HCT116 (cell line): ENCODE data around the gene HBP1. TPM values are rescaled to one million over a fixed set of nuclear protein-coding genes. Genes with fewer than 3 reads are reported as not detected.

ENCODE experiments used
- ATAC-seq: fragments of 200-7000 bp; cut with Tn5 transposase; 2 replicates; pipeline ENCODE4 v1.9.1; 2020; ENCODE audit warnings: mild to moderate bottlenecking, moderate library complexity
- BruUV-seq: library from RNA; stranded (reverse); fragments of 400-500 nt; replicated peaks from 2 replicates; lab custom pipeline; 2021; lab: Mats Ljungman, UMichigan
- CTCF ChIA-PET: fragments of 300-600 bp; sonication (Branson Sonifier 250); formaldehyde crosslinking; loops from one replicate; lab custom pipeline; 2021; ENCODE audit warnings: antibody characterized with exemption; lab: Charles Lee
- POLR2A ChIA-PET: fragments of 300-600, 350-600 bp; sonication (Branson Sonifier 250); formaldehyde crosslinking; loops from one replicate; lab custom pipeline; 2021; ENCODE audit warnings: antibody characterized with exemption; lab: Charles Lee
- RAD21 ChIA-PET, 2 experiments: fragments of 300-600 bp; sonication (Branson Sonifier 250); formaldehyde crosslinking; loops; one replicate each; lab custom pipeline; 2023; ENCODE audit warnings: low total read pairs in 2 of 2; ENCODE audit not compliant: uncharacterized antibody in 2 of 2, unreplicated experiment in 2 of 2, low non-redundant PET in 1 of 2; lab: Charles Lee
- DNase-seq: peaks from one replicate; pipeline ENCODE4 v3.0.0-alpha.2; 2010; ENCODE audit warnings: low read depth, low spot score
- H2AFZ ChIP-seq: fragments of 200-600 bp; shearing (Covaris generic), sonication (generic); 2 replicates; pipeline ENCODE4 v1.6.1; 2017; ENCODE audit warnings: low read depth, mixed run types, mixed read lengths, antibody characterized with exemption, low read length; ENCODE audit not compliant: poor library complexity, severe bottlenecking
- H3K27ac ChIP-seq: 2 replicates; pipeline ENCODE4 v1.5.1; 2012; ENCODE audit warnings: low read depth, low read length
- H3K27me3 ChIP-seq: fragments of 200-600 bp; sonication (generic); 2 replicates; pipeline ENCODE4 v1.6.1; 2016; ENCODE audit warnings: mixed run types, low read length, mixed read lengths; ENCODE audit not compliant: insufficient read depth
- H3K36me3 ChIP-seq, 2 experiments: fragments of 200-500 bp in 1 of 2; fragments of 200-600 bp in 1 of 2; sonication (Bioruptor generic) in 1 of 2; sonication (generic) in 1 of 2; 2 replicates each; pipeline versions ENCODE4 v1.5.1 to v1.6.1; 2014 to 2016; ENCODE audit warnings: low read length in 2 of 2, inconsistent platforms in 1 of 2, mixed read lengths in 1 of 2, mixed run types in 1 of 2; ENCODE audit not compliant: insufficient read depth in 2 of 2, control insufficient read depth in 1 of 2
- H3K4me1 ChIP-seq, 2 experiments: fragments of 200-600 bp in 1 of 2; sonication (generic) in 1 of 2; 2 replicates each; pipeline versions ENCODE4 v1.5.1 to v1.6.1; 2012 to 2017; ENCODE audit warnings: low read length in 2 of 2, inconsistent platforms in 1 of 2, mild to moderate bottlenecking in 1 of 2, mixed read lengths in 1 of 2, mixed run types in 1 of 2, moderate library complexity in 1 of 2; ENCODE audit not compliant: insufficient read depth in 2 of 2, control insufficient read depth in 1 of 2
- H3K4me2 ChIP-seq: fragments of 200-600 bp; sonication (generic); 2 replicates; pipeline ENCODE4 v1.6.1; 2017; ENCODE audit warnings: mixed run types, low read length, mixed read lengths
- H3K4me3 ChIP-seq, 2 experiments: fragments of 200-600 bp in 1 of 2; sonication (generic) in 1 of 2; replicated peaks in 1 of 2; 2 replicates each; pipeline ENCODE4 v1.5.1; 2011 to 2016; ENCODE audit warnings: low read length in 2 of 2, control low read depth in 1 of 2, low read depth in 1 of 2, mild to moderate bottlenecking in 1 of 2, mixed read lengths in 1 of 2, mixed run types in 1 of 2
- H3K79me2 ChIP-seq: fragments of 200-600 bp; sonication (generic); 2 replicates; pipeline ENCODE4 v1.6.1; 2017; ENCODE audit warnings: mild to moderate bottlenecking, mixed run types, low read length, moderate library complexity, mixed read lengths; ENCODE audit not compliant: insufficient read depth
- H3K9ac ChIP-seq: fragments of 200-600 bp; sonication (generic); 2 replicates; pipeline ENCODE4 v1.6.1; 2016; ENCODE audit warnings: low read length, mixed read lengths
- H3K9me2 ChIP-seq: fragments of 200-600 bp; sonication (generic), shearing (Covaris generic); 2 replicates; pipeline ENCODE4 v1.6.1; 2017; ENCODE audit warnings: mixed run types, mild to moderate bottlenecking, moderate library complexity; ENCODE audit not compliant: insufficient read depth
- H3K9me3 ChIP-seq, 2 experiments: fragments of 200-500 bp in 1 of 2; fragments of 200-600 bp in 1 of 2; sonication (Bioruptor generic) in 1 of 2; sonication (generic) in 1 of 2; 2 replicates each; pipeline ENCODE4 v1.6.1; 2014 to 2017; ENCODE audit warnings: low read length in 2 of 2, mixed read lengths in 2 of 2, inconsistent platforms in 1 of 2, low read depth in 1 of 2, mild to moderate bottlenecking in 1 of 2, mixed run types in 1 of 2, moderate library complexity in 1 of 2; ENCODE audit not compliant: control insufficient read depth in 1 of 2, insufficient read depth in 1 of 2
- H4K20me1 ChIP-seq: fragments of 200-600 bp; sonication (generic), shearing (Covaris generic); 2 replicates; pipeline ENCODE4 v1.6.1; 2017; ENCODE audit warnings: mixed run types, mild to moderate bottlenecking, moderate library complexity; ENCODE audit not compliant: insufficient read depth
- CBX3 ChIP-seq: IDR thresholded peaks from 2 replicates; pipeline ENCODE4 v1.6.1; 2012; ENCODE audit warnings: low read depth
- CEBPB ChIP-seq: IDR thresholded peaks from 2 replicates; pipeline ENCODE4 v1.6.1; 2012; ENCODE audit warnings: low read depth
- EGR1 ChIP-seq: IDR thresholded peaks from 2 replicates; pipeline ENCODE4 v1.6.1; 2012; ENCODE audit warnings: low read depth
- ELF1 ChIP-seq: IDR thresholded peaks from 2 replicates; pipeline ENCODE4 v1.6.1; 2012; ENCODE audit warnings: low read depth, borderline replicate concordance
- EZH2 ChIP-seq: fragments of 200-600 bp; sonication (generic); IDR thresholded peaks from 2 replicates; pipeline ENCODE4 v1.6.1; 2017; ENCODE audit warnings: antibody characterized with exemption, mixed run types
- EZH2phosphoT487 ChIP-seq: fragments of 200-600 bp; IDR thresholded peaks from 2 replicates; pipeline ENCODE4 v1.6.1; 2018; ENCODE audit warnings: antibody characterized with exemption, borderline replicate concordance
- FOSL1 ChIP-seq: IDR thresholded peaks from 2 replicates; pipeline ENCODE4 v1.6.1; 2012; ENCODE audit warnings: low read depth
- JUND ChIP-seq: IDR thresholded peaks from 2 replicates; pipeline ENCODE4 v1.6.1; 2012
- MAX ChIP-seq: IDR thresholded peaks from 2 replicates; pipeline ENCODE4 v1.6.1; 2012
- POLR2A ChIP-seq: IDR thresholded peaks from 2 replicates; pipeline ENCODE4 v1.7.0; 2011; ENCODE audit warnings: borderline replicate concordance; ENCODE audit not compliant: insufficient read depth, insufficient read length; ENCODE audit errors: extremely low read depth
- POLR2AphosphoS5 ChIP-seq: IDR thresholded peaks from 2 replicates; pipeline ENCODE4 v1.6.1; 2011; ENCODE audit warnings: mild to moderate bottlenecking, low read depth, low read length, moderate library complexity
- RAD21 ChIP-seq: IDR thresholded peaks from 2 replicates; pipeline ENCODE4 v1.6.1; 2012; ENCODE audit warnings: low read depth, mild to moderate bottlenecking
- SIN3A ChIP-seq: IDR thresholded peaks from 2 replicates; pipeline ENCODE4 v1.6.1; 2012; ENCODE audit warnings: low read depth
- SRF ChIP-seq: IDR thresholded peaks from 2 replicates; pipeline ENCODE4 v1.6.1; 2012; ENCODE audit warnings: low read depth
- YY1 ChIP-seq: IDR thresholded peaks from 2 replicates; pipeline ENCODE4 v1.6.1; 2011; ENCODE audit warnings: low read length, low read depth, moderate library complexity, mild to moderate bottlenecking; ENCODE audit not compliant: insufficient replicate concordance; ENCODE audit errors: extremely low read depth
- ZFX ChIP-seq: fragments of 450-650 bp; IDR thresholded peaks from 2 replicates; pipeline ENCODE4 v1.6.1; 2017
- ZNF274 ChIP-seq: fragments of 200-500 bp; sonication (Bioruptor generic); IDR thresholded peaks from 2 replicates; pipeline ENCODE4 v1.6.1; 2014; ENCODE audit warnings: mild to moderate bottlenecking, low read depth, low read length, inconsistent platforms
- intact Hi-C: fragments of 100-400 bp; cut with micrococcal nuclease; formaldehyde crosslinking; loops from 2 replicates; pipeline ENCODE4 v1.10.0; 2022
- total RNA-seq: library from RNA; stranded (reverse); gene quantifications from one replicate; pipeline ENCODE4 v1.2.1, GENCODE V29; 2021; ENCODE audit not compliant: unreplicated experiment
- TF ChIP-seq, protein P1 (sequence below): IDR thresholded peaks from 2 replicates; pipeline ENCODE4 v1.6.1; 2011; ENCODE audit warnings: mild to moderate bottlenecking, low read length, moderate library complexity; ENCODE audit not compliant: insufficient replicate concordance; ENCODE audit errors: extremely low read depth

The HBP1 gene
- total RNA-seq, 1 experiment from 2014 or later = 24.3 TPM

DNA sequence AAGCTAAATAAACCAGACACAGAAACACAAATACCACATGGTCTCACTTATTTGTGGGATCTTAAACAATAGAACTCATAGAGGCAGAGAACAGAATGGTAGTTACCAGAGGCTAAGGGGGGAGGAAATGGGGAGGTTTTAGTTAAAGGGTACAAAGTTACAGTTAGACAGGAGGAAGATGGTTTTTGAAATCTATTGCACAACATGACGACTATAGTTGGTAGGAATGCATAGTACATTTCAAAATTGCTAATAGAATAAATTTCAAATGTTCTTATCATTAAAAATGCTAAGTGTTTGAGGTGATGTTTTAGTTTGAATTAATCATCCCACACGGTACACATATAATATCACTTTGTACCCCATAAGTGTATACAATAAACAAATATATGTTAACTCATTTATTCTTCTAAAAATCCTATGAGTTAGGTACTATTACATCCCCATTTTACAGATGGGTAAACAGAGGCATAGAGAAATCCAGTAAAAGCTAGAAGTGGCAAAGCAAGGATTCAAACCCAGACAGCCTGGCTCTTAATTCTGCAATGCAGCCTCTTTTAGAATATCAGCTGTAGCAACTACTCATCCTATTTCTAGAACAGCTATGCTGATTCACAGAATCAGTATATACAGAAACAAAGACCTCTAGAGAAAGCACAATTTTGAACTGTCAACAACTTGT, 50.9 kb downstream of the HBP1 start:
- Histone ChIP-seq H3K4me2 (no peak overlapping the region), H3K9me3 (no peaks in the 10 kb centered on the region), H3K27me3 (no peaks in the 10 kb centered on the region), H3K27ac (no peak overlapping the region), H3K9me2 (no peaks in the 10 kb centered on the region), H4K20me1 (no peaks in the 10 kb centered on the region), H3K4me1 (no peaks in the 10 kb centered on the region), H3K36me3 (no peaks in the 10 kb centered on the region), H2AFZ (no peak overlapping the region), H3K9ac (no peak overlapping the region), H3K79me2 (no peaks in the 10 kb centered on the region), H3K4me3 (no peak overlapping the region)
- no peak for DNase-seq
- ChIA-PET POLR2A (interaction anchor here (0.5 kb wide), 1 partner anchor 367 kb away, joined by 4 read pairs; no protein-coding TSS in a partner anchor), RAD21 (no interaction called here), CTCF (no interaction called here)
- no peak for TF ChIP-seq SIN3A
- TF ChIP-seq SRF = no peak
- TF ChIP-seq ELF1 = no peak
- no peak for TF ChIP-seq YY1
- no TSS peak for BruUV-seq
- ATAC-seq = no peak
- intact Hi-C loops = no loop called here

DNA sequence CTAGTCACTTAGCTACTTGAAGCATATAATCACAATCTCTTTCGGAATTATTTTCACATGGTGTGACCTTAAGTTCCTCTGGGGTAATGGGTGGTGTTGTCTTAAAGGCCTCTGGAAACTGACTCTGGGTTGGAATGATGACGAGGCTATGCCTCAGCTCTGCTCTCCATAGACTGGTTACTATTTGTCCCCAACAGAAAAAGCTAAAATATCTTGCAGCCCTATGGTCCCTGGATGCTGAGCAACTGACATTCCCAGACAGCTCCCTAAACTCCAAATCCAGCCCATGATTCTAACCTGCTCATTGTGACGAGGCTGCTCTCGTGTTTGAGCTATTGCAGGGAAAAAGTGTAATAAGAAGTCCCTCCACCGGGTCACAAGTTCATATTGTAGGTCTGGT, 51.6 kb downstream of the HBP1 start:
- no peak for DNase-seq
- Histone ChIP-seq H3K27ac (no peak overlapping the region), H3K9ac (no peak overlapping the region), H3K36me3 (no peaks in the 10 kb centered on the region), H3K4me3 (no peak overlapping the region), H3K27me3 (no peaks in the 10 kb centered on the region), H3K4me1 (no peaks in the 10 kb centered on the region), H3K9me2 (no peaks in the 10 kb centered on the region), H3K4me2 (no peak overlapping the region), H2AFZ (no peak overlapping the region), H3K9me3 (no peaks in the 10 kb centered on the region), H3K79me2 (no peaks in the 10 kb centered on the region), H4K20me1 (no peaks in the 10 kb centered on the region)
- BruUV-seq = no TSS peak
- TF ChIP-seq RAD21 (no peak), FOSL1 (no peak), ZNF274 (no peak), ELF1 (no peak), CBX3 (no peak), SIN3A (no peak), MAX (no peak), EGR1 (no peak), EZH2 (no peak), SRF (no peak), POLR2A (no peak), EZH2phosphoT487 (no peak), CEBPB (no peak), ZFX (no peak), JUND (no peak), YY1 (no peak), POLR2AphosphoS5 (no peak)
- TF ChIP-seq, protein P1, sequence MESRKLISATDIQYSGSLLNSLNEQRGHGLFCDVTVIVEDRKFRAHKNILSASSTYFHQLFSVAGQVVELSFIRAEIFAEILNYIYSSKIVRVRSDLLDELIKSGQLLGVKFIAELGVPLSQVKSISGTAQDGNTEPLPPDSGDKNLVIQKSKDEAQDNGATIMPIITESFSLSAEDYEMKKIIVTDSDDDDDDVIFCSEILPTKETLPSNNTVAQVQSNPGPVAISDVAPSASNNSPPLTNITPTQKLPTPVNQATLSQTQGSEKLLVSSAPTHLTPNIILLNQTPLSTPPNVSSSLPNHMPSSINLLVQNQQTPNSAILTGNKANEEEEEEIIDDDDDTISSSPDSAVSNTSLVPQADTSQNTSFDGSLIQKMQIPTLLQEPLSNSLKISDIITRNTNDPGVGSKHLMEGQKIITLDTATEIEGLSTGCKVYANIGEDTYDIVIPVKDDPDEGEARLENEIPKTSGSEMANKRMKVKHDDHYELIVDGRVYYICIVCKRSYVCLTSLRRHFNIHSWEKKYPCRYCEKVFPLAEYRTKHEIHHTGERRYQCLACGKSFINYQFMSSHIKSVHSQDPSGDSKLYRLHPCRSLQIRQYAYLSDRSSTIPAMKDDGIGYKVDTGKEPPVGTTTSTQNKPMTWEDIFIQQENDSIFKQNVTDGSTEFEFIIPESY = no peak
- no peak for ATAC-seq
- intact Hi-C loops = no loop called here
- RAD21 ChIA-PET = no interaction called here
- POLR2A ChIA-PET = interaction anchor here (0.5 kb wide), 1 partner anchor 366 kb away, joined by 4 read pairs; no protein-coding TSS in a partner anchor
- CTCF ChIA-PET = interaction anchor here (0.7 kb wide), 1 partner anchor 269 kb away, joined by 3 read pairs; no protein-coding TSS in a partner anchor
